Spleen (tissue), 11 donors: ENCODE results near the gene SLC2A6. TPM values are rescaled to one million over a fixed set of nuclear protein-coding genes. Genes with fewer than 3 reads are reported as not detected.

Experiments
- DNase-seq: peaks from one replicate; pipeline ENCODE4 v3.0.0-alpha.2; 2020
- H3K27ac ChIP-seq, 8 donors: fragments of 200-600 bp; sonication (generic) in 7 of 8; 1 replicate in 4 of 8; 2 replicates in 4 of 8; pipeline versions ENCODE4 v1.5.0 to v1.8.0; 2016 to 2021; ENCODE audit warnings: inconsistent platforms in 4 of 8, mild to moderate bottlenecking in 4 of 8, moderate library complexity in 1 of 8
- H3K27me3 ChIP-seq, 7 donors: fragments of 200-600 bp; sonication (generic) in 6 of 7; replicated peaks in 1 of 7; 1 replicate in 4 of 7; 2 replicates in 3 of 7; pipeline versions ENCODE4 v1.5.0 to v1.8.0; 2016 to 2021; ENCODE audit warnings: inconsistent platforms in 3 of 7, mild to moderate bottlenecking in 1 of 7
- H3K36me3 ChIP-seq, 6 donors: fragments of 200-600 bp; sonication (generic) in 5 of 6; 1 replicate in 4 of 6; 2 replicates in 2 of 6; pipeline versions ENCODE4 v1.5.0 to v1.8.0; 2016 to 2021; ENCODE audit warnings: inconsistent platforms in 2 of 6
- H3K4me1 ChIP-seq, 6 donors: fragments of 200-600 bp; sonication (generic) in 5 of 6; 1 replicate in 3 of 6; 2 replicates in 3 of 6; pipeline versions ENCODE4 v1.5.0 to v1.8.0; 2016 to 2021; ENCODE audit warnings: inconsistent platforms in 3 of 6
- H3K4me3 ChIP-seq, 8 donors: fragments of 200-600 bp; sonication (generic) in 7 of 8; 1 replicate in 4 of 8; 2 replicates in 4 of 8; pipeline versions ENCODE4 v1.5.0 to v1.8.0; 2016 to 2021; ENCODE audit warnings: inconsistent platforms in 4 of 8, mild to moderate bottlenecking in 4 of 8, moderate library complexity in 2 of 8
- H3K9me3 ChIP-seq, 8 donors: fragments of 200-600 bp; sonication (generic) in 7 of 8; 1 replicate in 4 of 8; 2 replicates in 4 of 8; pipeline versions ENCODE4 v1.5.0 to v1.8.0; 2016 to 2021; ENCODE audit warnings: inconsistent platforms in 4 of 8
- POLR2A ChIP-seq, 3 donors: fragments of 450-650 bp; IDR thresholded peaks; one replicate each; pipeline ENCODE4 v1.5.1; 2017; ENCODE audit warnings: antibody characterized with exemption in 3 of 3, mild to moderate bottlenecking in 1 of 3
- POLR2AphosphoS5 ChIP-seq, 3 donors: sonication (generic); formaldehyde crosslinking; IDR thresholded peaks; one replicate each; pipeline ENCODE4 v1.5.1; 2017; ENCODE audit warnings: antibody characterized with exemption in 3 of 3
- WGBS, 5 donors: extraction: QIAGEN DNeasy Blood & Tissue Kit in 3 of 5; methylation state at CpG; one replicate each; pipeline versions ENCODE4 v1.1.5 to v1.1.7; 2013 to 2018; 5-methylcytosine and 5-hydroxymethylcytosine counted together
- intact Hi-C: fragments of 100-400 bp; cut with DNase I; formaldehyde crosslinking; loops from one replicate; pipeline ENCODE4 v1.15.0; 2023; ENCODE audit warnings: low total_unique reads
- polyA plus RNA-seq, 3 donors: library from polyadenylated mRNA; stranded (reverse); fragments of 200-250 nt; gene quantifications; one replicate each; pipeline ENCODE4 v1.2.1, GENCODE V29; 2013
- total RNA-seq, 7 donors: library from RNA; depleted of rRNA in 3 of 7; stranded (reverse); fragments of >200 nt in 3 of 7; fragmentation: NEBNext Ultra II Directional in 4 of 7; extraction: Animal tissue kit (Norgen Biotek cat#: 25700) in 4 of 7; gene quantifications; one replicate each; pipeline versions ENCODE4 v1.1.0 to v1.2.1, GENCODE V29; 2016 to 2021
- TF ChIP-seq, protein P1 (sequence below), 11 experiments: fragments of 200-600 bp in 7 of 11; fragments of 450-650 bp in 4 of 11; sonication (generic) in 4 of 11; IDR thresholded peaks in 8 of 11; conservative IDR thresholded peaks in 3 of 11; 1 replicate in 7 of 11; 2 replicates in 4 of 11; pipeline versions ENCODE4 v1.4.0 to v1.8.0; 2016 to 2021; ENCODE audit warnings: antibody characterized with exemption in 11 of 11, inconsistent platforms in 4 of 11, mild to moderate bottlenecking in 1 of 11
- donor health status: healthy with polysubstance abuse.
- donor health status: DM: no; HTN: no; CAD: no; lungs with moderate emphysema.
- donor health status: DM: no; HTN: no; CAD: no.
- donor health status: Bipolar disorder and iron deficiency.
- donor health status: healthy.
- donor health status: DM: no; HTN: no; CAD: no.
- donor health status: DM: yes; HTN: yes; CAD: no.

The SLC2A6 gene
- total and polyA plus RNA-seq, 10 donors: 15.4 to 35.0 (median 21.9) TPM

DNA sequence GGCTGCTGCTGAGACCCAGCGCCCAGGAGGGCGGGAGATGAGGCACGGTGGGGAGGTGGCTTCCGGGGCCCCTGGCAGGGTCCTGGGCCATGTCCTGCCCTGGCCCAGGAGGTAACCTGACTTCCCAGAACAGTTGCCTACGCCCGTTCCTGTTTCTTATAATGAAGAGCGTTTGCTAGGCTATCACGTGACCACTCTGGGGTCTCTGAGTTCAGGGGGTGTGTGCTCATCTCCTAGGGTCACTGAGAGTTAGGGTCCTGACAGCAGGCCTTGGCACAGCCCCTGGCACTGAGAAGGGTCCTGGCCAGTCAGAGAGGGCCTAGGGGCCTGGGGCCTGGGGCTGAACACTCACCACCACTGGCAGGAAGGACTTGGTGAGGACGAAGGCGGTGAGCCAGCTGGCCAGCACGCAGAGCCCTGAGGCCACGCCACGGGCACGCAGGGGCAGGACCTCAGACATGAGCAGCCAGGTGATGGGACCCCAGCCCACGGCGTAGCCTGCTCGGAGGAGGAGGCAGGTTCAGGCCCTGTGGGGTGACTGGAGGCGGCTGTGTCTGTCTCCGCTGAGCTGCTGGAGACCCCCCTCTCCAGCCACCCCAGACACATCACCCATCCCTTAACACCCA lies 6.0 kb downstream of the SLC2A6 start:
- DNase-seq: no peak
- WGBS, 5 donors: 71 to 83% (median 75%) methylated on average over 11 to 19 of the region's 19 CpGs
- Histone ChIP-seq H3K36me3 (peaks cover 0 to 73% (median 41%) of the 10 kb centered on the region in 6 donors), H3K27me3 (no peaks in the 10 kb centered on the region), H3K27ac (no peak overlapping the region), H3K4me3 (no peak overlapping the region), H3K9me3 (no peaks in the 10 kb centered on the region), H3K4me1 (peaks cover 11 to 70% (median 33%) of the 10 kb centered on the region in 6 donors)
- peak in 2 of 3 donors; percentile 27 to 56 for TF ChIP-seq POLR2AphosphoS5 (IDR thresholded peaks at IDR 0.05)
- TF ChIP-seq, protein P1, sequence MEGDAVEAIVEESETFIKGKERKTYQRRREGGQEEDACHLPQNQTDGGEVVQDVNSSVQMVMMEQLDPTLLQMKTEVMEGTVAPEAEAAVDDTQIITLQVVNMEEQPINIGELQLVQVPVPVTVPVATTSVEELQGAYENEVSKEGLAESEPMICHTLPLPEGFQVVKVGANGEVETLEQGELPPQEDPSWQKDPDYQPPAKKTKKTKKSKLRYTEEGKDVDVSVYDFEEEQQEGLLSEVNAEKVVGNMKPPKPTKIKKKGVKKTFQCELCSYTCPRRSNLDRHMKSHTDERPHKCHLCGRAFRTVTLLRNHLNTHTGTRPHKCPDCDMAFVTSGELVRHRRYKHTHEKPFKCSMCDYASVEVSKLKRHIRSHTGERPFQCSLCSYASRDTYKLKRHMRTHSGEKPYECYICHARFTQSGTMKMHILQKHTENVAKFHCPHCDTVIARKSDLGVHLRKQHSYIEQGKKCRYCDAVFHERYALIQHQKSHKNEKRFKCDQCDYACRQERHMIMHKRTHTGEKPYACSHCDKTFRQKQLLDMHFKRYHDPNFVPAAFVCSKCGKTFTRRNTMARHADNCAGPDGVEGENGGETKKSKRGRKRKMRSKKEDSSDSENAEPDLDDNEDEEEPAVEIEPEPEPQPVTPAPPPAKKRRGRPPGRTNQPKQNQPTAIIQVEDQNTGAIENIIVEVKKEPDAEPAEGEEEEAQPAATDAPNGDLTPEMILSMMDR (IDR thresholded peaks at IDR 0.05 in 8 of 11, conservative IDR thresholded peaks at IDR 0.05 in 3 of 11): no peak
- intact Hi-C loops: no loop called here

DNA sequence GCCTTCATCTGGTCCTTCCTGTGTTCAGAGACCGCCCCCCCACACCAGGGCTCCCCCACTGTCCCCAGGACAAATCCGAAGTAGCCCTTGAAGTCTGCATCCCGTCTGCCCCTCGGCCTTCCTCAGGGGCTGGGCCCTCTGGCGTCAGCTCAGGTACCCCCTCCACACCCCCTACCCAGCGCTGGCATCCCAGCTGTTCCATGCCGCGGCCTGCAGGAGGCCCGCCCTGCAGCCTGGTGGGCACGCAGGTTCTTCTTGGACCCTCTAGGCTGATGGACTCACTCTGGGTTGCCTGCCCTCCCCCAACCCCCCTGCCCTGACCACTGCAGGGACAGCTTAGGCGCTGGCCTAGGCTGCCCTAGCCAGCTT lies 6.6 kb downstream of the SLC2A6 start:
- H3K4me3 ChIP-seq: no peak overlapping the region
- DNase-seq: no peak
- H3K27me3 ChIP-seq: no peaks in the 10 kb centered on the region
- peaks cover 7 to 64% (median 27%) of the 10 kb centered on the region in 6 donors for H3K4me1 ChIP-seq
- TF ChIP-seq POLR2AphosphoS5 (IDR thresholded peaks at IDR 0.05) (no peak), POLR2A (IDR thresholded peaks at IDR 0.05) (no peak)
- TF ChIP-seq, protein P1 (IDR thresholded peaks at IDR 0.05 in 8 of 11, conservative IDR thresholded peaks at IDR 0.05 in 3 of 11): no peak
- WGBS, 5 donors: 90 to 93% (median 93%) methylated on average over 3 to 11 of the region's 11 CpGs
- no peak overlapping the region for H3K27ac ChIP-seq
- no peaks in the 10 kb centered on the region for H3K9me3 ChIP-seq
- H3K36me3 ChIP-seq: peaks cover 0 to 73% (median 41%) of the 10 kb centered on the region in 6 donors
- intact Hi-C loops: no loop called here

DNA sequence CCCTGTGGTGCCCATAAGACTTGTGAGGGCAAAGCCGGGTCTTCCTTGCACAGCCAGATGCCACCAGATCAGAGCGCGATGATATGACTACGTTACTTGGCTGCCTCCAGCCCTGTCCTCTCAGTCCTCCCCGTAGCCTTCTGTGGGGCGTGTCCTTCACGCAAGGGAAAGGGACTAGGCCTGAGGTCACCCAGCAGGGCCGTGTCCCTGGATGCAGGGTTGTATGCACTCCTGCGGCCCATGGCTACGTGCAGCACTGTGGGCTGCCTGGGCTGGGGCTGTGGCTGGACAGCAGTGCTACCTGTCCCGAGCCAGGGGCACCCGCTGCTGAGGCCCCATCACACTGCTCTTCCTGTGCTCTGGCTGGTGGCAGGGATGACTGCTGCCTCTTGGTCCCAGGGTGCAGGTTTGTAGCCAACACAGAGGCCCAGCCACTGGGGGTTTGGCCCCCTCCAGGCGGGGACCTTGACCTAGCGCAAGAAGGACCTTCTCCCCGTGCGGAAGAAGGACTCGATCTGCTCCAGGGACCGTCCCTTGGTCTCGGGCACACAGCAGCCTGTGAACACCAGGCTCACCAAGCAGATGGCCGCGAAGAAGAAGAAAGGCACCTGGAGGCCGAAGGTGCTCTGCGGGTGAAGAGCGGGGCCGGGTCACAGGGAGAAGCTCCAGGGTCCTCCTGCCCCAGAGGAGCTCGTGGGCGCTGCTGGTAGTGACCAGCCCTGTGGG lies 7.2 kb downstream of the SLC2A6 start:
- H3K4me1 ChIP-seq: peaks cover 1 to 59% (median 22%) of the 10 kb centered on the region in 6 donors
- no peak for DNase-seq
- H3K36me3 ChIP-seq: peaks cover 0 to 69% (median 37%) of the 10 kb centered on the region in 6 donors
- H3K4me3 ChIP-seq: no peak overlapping the region
- no peaks in the 10 kb centered on the region for H3K27me3 ChIP-seq
- 84 to 91% (median 87%) methylated on average over 20 to 27 of the region's 27 CpGs for WGBS, 5 donors
- intact Hi-C loops: no loop called here
- H3K27ac ChIP-seq: no peak overlapping the region
- no peaks in the 10 kb centered on the region for H3K9me3 ChIP-seq
- peak; percentile 19 to 69 (median 51) for TF ChIP-seq POLR2AphosphoS5 (IDR thresholded peaks at IDR 0.05)
- no peak for TF ChIP-seq POLR2A (IDR thresholded peaks at IDR 0.05)
- TF ChIP-seq, protein P1 (IDR thresholded peaks at IDR 0.05 in 8 of 11, conservative IDR thresholded peaks at IDR 0.05 in 3 of 11): no peak

DNA sequence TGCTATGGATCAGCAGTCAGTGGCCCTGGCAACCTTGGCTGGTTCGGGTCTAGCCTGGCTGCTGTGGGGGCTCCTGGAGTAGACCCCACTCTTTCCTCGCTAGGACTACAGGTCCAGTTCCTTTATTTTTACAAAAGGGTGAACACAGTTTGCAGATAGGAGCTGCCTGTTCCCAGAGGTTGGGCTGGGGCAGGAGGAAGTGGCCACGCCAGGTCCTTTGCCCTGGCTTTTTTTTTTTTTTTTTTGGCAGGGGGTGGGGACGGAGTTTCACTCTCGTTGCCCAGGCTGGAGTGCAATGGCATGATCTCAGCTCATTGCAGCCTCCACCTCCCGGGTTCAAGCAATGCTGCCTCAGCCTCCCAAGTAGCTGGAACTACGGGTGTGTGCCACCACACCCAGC lies 7.9 kb downstream of the SLC2A6 start:
- Histone ChIP-seq H3K4me3 (no peak overlapping the region), H3K4me1 (peaks cover 0 to 51% (median 17%) of the 10 kb centered on the region in 6 donors), H3K36me3 (peaks cover 0 to 61% (median 34%) of the 10 kb centered on the region in 6 donors), H3K27ac (peak overlapping the region in 1 of 8 donors; percentile 24), H3K27me3 (no peaks in the 10 kb centered on the region), H3K9me3 (no peaks in the 10 kb centered on the region)
- intact Hi-C loops: no loop called here
- 64 to 78% (median 73%) methylated on average over 6 to 7 of the region's 7 CpGs for WGBS, 5 donors
- DNase-seq: no peak
- TF ChIP-seq POLR2AphosphoS5 (IDR thresholded peaks at IDR 0.05) (no peak), POLR2A (IDR thresholded peaks at IDR 0.05) (no peak)
- TF ChIP-seq, protein P1 (IDR thresholded peaks at IDR 0.05 in 8 of 11, conservative IDR thresholded peaks at IDR 0.05 in 3 of 11): no peak
